Stomach smooth muscle (tissue), 2 donors: ENCODE results near the gene SNTG2.

ENCODE experiments used
- H3K27ac ChIP-seq: one replicate; pipeline ENCODE4 v1.7.0; 2013; ENCODE audit warnings: mild to moderate bottlenecking, low read length, inconsistent platforms
- H3K27me3 ChIP-seq, 2 donors: one replicate each; pipeline ENCODE4 v1.7.0; 2013; ENCODE audit warnings: low read length in 2 of 2; ENCODE audit not compliant: insufficient read depth in 2 of 2, control insufficient read depth in 1 of 2
- H3K36me3 ChIP-seq, 2 donors: one replicate each; pipeline ENCODE4 v1.7.0; 2013; ENCODE audit warnings: low read length in 2 of 2; ENCODE audit not compliant: control insufficient read depth in 2 of 2, insufficient read depth in 2 of 2
- H3K4me1 ChIP-seq: one replicate; pipeline ENCODE4 v1.7.0; 2013; ENCODE audit warnings: low read length; ENCODE audit not compliant: control insufficient read depth, insufficient read depth
- H3K4me3 ChIP-seq, 2 donors: one replicate each; pipeline ENCODE4 v1.7.0; 2013; ENCODE audit warnings: low read length in 2 of 2
- H3K9ac ChIP-seq, 2 donors: one replicate each; pipeline ENCODE4 v1.7.0; 2013; ENCODE audit warnings: low read length in 2 of 2, mild to moderate bottlenecking in 1 of 2
- H3K9me3 ChIP-seq, 2 donors: one replicate each; pipeline ENCODE4 v1.7.0; 2013; ENCODE audit warnings: low read length in 2 of 2; ENCODE audit not compliant: control insufficient read depth in 2 of 2
- donor health status: healthy.
- donor health status: Pancreatic carcinoma.

The SNTG2 gene

GRCh38 chr2:942775-943460 lies 7.7 kb upstream of the SNTG2 start:
- H3K9ac ChIP-seq, result no peak overlapping the region
- H3K36me3 ChIP-seq, result no peaks in the 10 kb centered on the region
- no peaks in the 10 kb centered on the region for H3K4me1 ChIP-seq
- H3K27me3 ChIP-seq, result peaks cover 6 to 7% of the 10 kb centered on the region in 2 donors
- peaks cover 6 to 7% of the 10 kb centered on the region in 2 donors for H3K9me3 ChIP-seq
- H3K27ac ChIP-seq, result no peak overlapping the region
- H3K4me3 ChIP-seq, result no peak overlapping the region

GRCh38 chr2:943461-943797 lies 7.2 kb upstream of the SNTG2 start:
- no peak overlapping the region for H3K27ac ChIP-seq
- H3K9me3 ChIP-seq, result peaks cover 6 to 7% of the 10 kb centered on the region in 2 donors
- H3K9ac ChIP-seq, result no peak overlapping the region
- no peak overlapping the region for H3K4me3 ChIP-seq
- no peaks in the 10 kb centered on the region for H3K4me1 ChIP-seq
- peaks cover 7 to 10% of the 10 kb centered on the region in 2 donors for H3K27me3 ChIP-seq
- H3K36me3 ChIP-seq, result no peaks in the 10 kb centered on the region

GRCh38 chr2:943821-944220 lies 6.8 kb upstream of the SNTG2 start:
- H3K36me3 ChIP-seq, result no peaks in the 10 kb centered on the region

GRCh38 chr2:944693-945092 lies 6.0 kb upstream of the SNTG2 start:
- Histone ChIP-seq H3K9ac (no peak overlapping the region), H3K4me1 (no peaks in the 10 kb centered on the region), H3K27me3 (peaks cover 13 to 14% of the 10 kb centered on the region in 2 donors), H3K9me3 (peaks cover 6 to 7% of the 10 kb centered on the region in 2 donors), H3K36me3 (no peaks in the 10 kb centered on the region), H3K27ac (no peak overlapping the region), H3K4me3 (no peak overlapping the region)

More at GRCh38 chr2:943821-944220, 6.8 kb upstream of the SNTG2 start:
- H3K9ac ChIP-seq, result no peak overlapping the region
- no peak overlapping the region for H3K4me3 ChIP-seq
- no peaks in the 10 kb centered on the region for H3K4me1 ChIP-seq
- peaks cover 6 to 7% of the 10 kb centered on the region in 2 donors for H3K9me3 ChIP-seq
- H3K27me3 ChIP-seq, result peaks cover 8 to 10% of the 10 kb centered on the region in 2 donors
- H3K27ac ChIP-seq, result no peak overlapping the region

- Histone ChIP-seq H3K4me1 (no peaks in the 10 kb centered on the region), H3K9ac (no peak overlapping the region), H3K9me3 (peaks cover 6 to 7% of the 10 kb centered on the region in 2 donors), H3K27ac (no peak overlapping the region), H3K4me3 (no peak overlapping the region), H3K36me3 (no peaks in the 10 kb centered on the region), H3K27me3 (peaks cover 13 to 18% of the 10 kb centered on the region in 2 donors)
Observed at GRCh38 chr2:945104-945503, 5.5 kb upstream of the SNTG2 start.

GRCh38 chr2:946073-946948 lies 4.3 kb upstream of the SNTG2 start:
- Histone ChIP-seq H3K36me3 (no peaks in the 10 kb centered on the region), H3K9me3 (peaks cover 6 to 7% of the 10 kb centered on the region in 2 donors), H3K4me1 (peaks cover 7% of the 10 kb centered on the region), H3K4me3 (no peak overlapping the region), H3K27ac (no peak overlapping the region), H3K27me3 (peaks cover 15 to 25% of the 10 kb centered on the region in 2 donors), H3K9ac (no peak overlapping the region)

- no peaks in the 10 kb centered on the region for H3K36me3 ChIP-seq
- H3K27me3 ChIP-seq, result peaks cover 26 to 42% of the 10 kb centered on the region in 2 donors
- no peak overlapping the region for H3K27ac ChIP-seq
- peaks cover 7% of the 10 kb centered on the region for H3K4me1 ChIP-seq
- peak overlapping the region; percentile 9 to 52 for H3K4me3 ChIP-seq
- peaks cover 5 to 6% of the 10 kb centered on the region in 2 donors for H3K9me3 ChIP-seq
- no peak overlapping the region for H3K9ac ChIP-seq
Observed at GRCh38 chr2:949384-950079, 1.1 kb upstream of the SNTG2 start.

- H3K9ac ChIP-seq, result no peak overlapping the region
- H3K27me3 ChIP-seq, result peaks cover 26 to 38% of the 10 kb centered on the region in 2 donors
- no peaks in the 10 kb centered on the region for H3K36me3 ChIP-seq
- peak overlapping the region in 1 of 2 donors; percentile 29 for H3K4me3 ChIP-seq
- peaks cover 7% of the 10 kb centered on the region for H3K4me1 ChIP-seq
- no peak overlapping the region for H3K27ac ChIP-seq
- H3K9me3 ChIP-seq, result no peaks in the 10 kb centered on the region
Observed at GRCh38 chr2:951224-952006, 766 bp downstream of the SNTG2 start.

GRCh38 chr2:953408-953807 lies 2.8 kb downstream of the SNTG2 start:
- Histone ChIP-seq H3K27ac (no peak overlapping the region), H3K27me3 (peaks cover 21 to 43% of the 10 kb centered on the region in 2 donors), H3K9me3 (no peaks in the 10 kb centered on the region), H3K36me3 (no peaks in the 10 kb centered on the region), H3K4me1 (peaks cover 7% of the 10 kb centered on the region), H3K9ac (no peak overlapping the region), H3K4me3 (no peak overlapping the region)
